HepG2 (cell line): ENCODE measurements around the gene XPR1. TPM values are rescaled to one million over a fixed set of nuclear protein-coding genes. Genes with fewer than 3 reads are reported as not detected.

Experiments used
- ARID4A ChIP-seq: sonication (generic); formaldehyde crosslinking; IDR thresholded peaks from 2 replicates; pipeline ENCODE4 v1.5.0; 2020; ENCODE audit warnings: mild to moderate bottlenecking, missing genetic modification reagents, borderline replicate concordance
- ARNTL ChIP-seq: sonication (generic); formaldehyde crosslinking; IDR thresholded peaks from 2 replicates; pipeline ENCODE4 v1.4.0; 2020; ENCODE audit warnings: mild to moderate bottlenecking, missing genetic modification reagents
- MAF1 ChIP-seq: sonication (generic); formaldehyde crosslinking; IDR thresholded peaks from 2 replicates; pipeline ENCODE4 v1.5.0; 2020; ENCODE audit warnings: missing genetic modification reagents, borderline replicate concordance
- MXI1 ChIP-seq: IDR thresholded peaks from 3 replicates; pipeline ENCODE4 v1.6.1; 2012; ENCODE audit warnings: low read depth, low read length, inconsistent platforms, borderline replicate concordance
- RXRB ChIP-seq: IDR thresholded peaks from 2 replicates; pipeline ENCODE4 v1.6.1; 2016; ENCODE audit warnings: borderline replicate concordance, missing genetic modification reagents, missing compliant biosample characterization
- SRY ChIP-seq: sonication (generic); formaldehyde crosslinking; IDR thresholded peaks from 2 replicates; pipeline ENCODE4 v1.8.0; 2022; ENCODE audit warnings: mild to moderate bottlenecking, missing genetic modification reagents
- TGIF2 ChIP-seq: IDR thresholded peaks from 2 replicates; pipeline ENCODE4 v1.6.1; 2016; ENCODE audit warnings: control low read depth, missing compliant biosample characterization
- ZBTB39 ChIP-seq: sonication (generic); formaldehyde crosslinking; IDR thresholded peaks from 2 replicates; pipeline ENCODE4 v1.5.0; 2020; ENCODE audit warnings: missing genetic modification reagents
- ZFP62 ChIP-seq: sonication (generic); formaldehyde crosslinking; IDR thresholded peaks from 2 replicates; pipeline ENCODE4 v1.4.0; 2020; ENCODE audit warnings: missing genetic modification reagents
- ZNF124 ChIP-seq: sonication (generic); formaldehyde crosslinking; IDR thresholded peaks from 2 replicates; pipeline ENCODE4 v1.4.0; 2020; ENCODE audit warnings: missing genetic modification reagents
- ZNF160 ChIP-seq: sonication (generic); formaldehyde crosslinking; IDR thresholded peaks from 2 replicates; pipeline ENCODE4 v1.8.0; 2022; ENCODE audit warnings: mild to moderate bottlenecking, inconsistent platforms, missing genetic modification reagents
- ZNF280D ChIP-seq: sonication (generic); formaldehyde crosslinking; IDR thresholded peaks from 2 replicates; pipeline ENCODE4 v1.5.1; 2020; ENCODE audit warnings: mild to moderate bottlenecking, missing genetic modification reagents
- ZNF333 ChIP-seq: sonication (generic); formaldehyde crosslinking; IDR thresholded peaks from 2 replicates; pipeline ENCODE4 v1.4.0; 2020; ENCODE audit warnings: mild to moderate bottlenecking, missing genetic modification reagents, borderline replicate concordance
- ZNF382 ChIP-seq: sonication (generic); formaldehyde crosslinking; IDR thresholded peaks from 2 replicates; pipeline ENCODE4 v1.5.0; 2020; ENCODE audit warnings: missing genetic modification reagents, mild to moderate bottlenecking, borderline replicate concordance
- ZNF574 ChIP-seq: sonication (generic); formaldehyde crosslinking; IDR thresholded peaks from 2 replicates; pipeline ENCODE4 v1.4.0; 2020; ENCODE audit warnings: missing genetic modification reagents
- ZZZ3 ChIP-seq: sonication (generic); formaldehyde crosslinking; IDR thresholded peaks from 2 replicates; pipeline ENCODE4 v1.4.0; 2020; ENCODE audit warnings: missing genetic modification reagents, mild to moderate bottlenecking, borderline replicate concordance
- polyA plus RNA-seq, 8 experiments: library from polyadenylated mRNA; depleted of rRNA in 3 of 8; stranded (reverse) in 7 of 8; unstranded in 1 of 8; fragments of >200 nt; fragmentation: Illumina TruSeq in 4 of 8; extraction: Trizol in 4 of 8; gene quantifications; 2 replicates each; pipeline versions ENCODE4 v1.2.1 to v1.2.3, GENCODE V29; 2011 to 2016; ENCODE audit warnings: low read depth in 4 of 8, missing spikeins in 1 of 8, mixed read lengths in 1 of 8; ENCODE audit not compliant: insufficient read depth in 1 of 8
- total RNA-seq, 5 experiments: library from RNA; depleted of rRNA; stranded (reverse); fragments of >200 nt; fragmentation: Illumina TruSeq; extraction: Trizol; gene quantifications; 2 replicates each; pipeline ENCODE4 v1.2.3, GENCODE V29; 2016; ENCODE audit warnings: low read depth in 1 of 5

Gene XPR1
- total and polyA plus RNA-seq, 2 of the 13 experiments (the other 11 are each of a cell fraction or from before 2014, with no cell fraction given) = 22.3 to 23.6 TPM

- peak; percentile 58; the same call in 1 of the 2 replicates for TF ChIP-seq ARID4A (CRISPR knock-in tag)
- 0 out of 2 replicates have a peak, but pooled peaks have one; percentile 45 for TF ChIP-seq ZNF124 (CRISPR knock-in tag)
- TF ChIP-seq ZNF160 (CRISPR knock-in tag) = no peak
- no peak for TF ChIP-seq ZNF333 (CRISPR knock-in tag)
- no peak for TF ChIP-seq ZBTB39 (CRISPR knock-in tag)
- no peak for TF ChIP-seq ZNF382 (CRISPR knock-in tag)
- TF ChIP-seq ZZZ3 (CRISPR knock-in tag) = no peak
- TF ChIP-seq MAF1 = no peak
- 0 out of 2 replicates have a peak, but pooled peaks have one; percentile 48 for TF ChIP-seq SRY
- peak; percentile 66 for TF ChIP-seq RXRB (CRISPR knock-in tag)
- no peak; the same call in 2 of the 3 replicates for TF ChIP-seq MXI1
- TF ChIP-seq ZNF280D (CRISPR knock-in tag) = no peak
- TF ChIP-seq ZNF574 (CRISPR knock-in tag) = peak; percentile 34; the same call in 1 of the 2 replicates
- TF ChIP-seq ARNTL (CRISPR knock-in tag) = 0 out of 2 replicates have a peak, but pooled peaks have one; percentile 26
- TF ChIP-seq TGIF2 = 0 out of 2 replicates have a peak, but pooled peaks have one; percentile 39
- no peak for TF ChIP-seq ZFP62
Measured at GRCh38 chr1:180935326-180936109, 303.7 kb downstream of the XPR1 start (continued).
